GM21360 (cell line): Measurements from ENCODE around the gene TRPC4AP.

Experiments
- ATAC-seq: cut with Tn5 transposase; IDR thresholded peaks from one replicate; pipeline ENCODE4 v1.9.1; 2021; ENCODE audit warnings: mild to moderate bottlenecking, moderate library complexity; ENCODE audit not compliant: unreplicated experiment

TRPC4AP gene

GRCh38 chr20:35003211-35004031, 89.2 kb downstream of the TRPC4AP start:
- no peak for ATAC-seq

GRCh38 chr20:35002426-35003210, 90.0 kb downstream of the TRPC4AP start:
- no peak for ATAC-seq

GRCh38 chr20:35001596-35002362, 90.8 kb downstream of the TRPC4AP start:
- ATAC-seq, result no peak

- ATAC-seq, result no peak
Measured at GRCh38 chr20:35000922-35001595, 91.5 kb downstream of the TRPC4AP start.

- ATAC-seq, result no peak
Measured at GRCh38 chr20:35000311-35000921, 92.2 kb downstream of the TRPC4AP start.

GRCh38 chr20:34999782-35000181, 92.8 kb downstream of the TRPC4AP start:
- ATAC-seq, result no peak

GRCh38 chr20:34999021-34999451, 93.6 kb downstream of the TRPC4AP start:
- no peak for ATAC-seq

GRCh38 chr20:34998331-34998950, 94.2 kb downstream of the TRPC4AP start:
- ATAC-seq, result no peak

GRCh38 chr20:34997774-34998173, 94.8 kb downstream of the TRPC4AP start:
- ATAC-seq, result no peak

GRCh38 chr20:34997131-34997561, 95.5 kb downstream of the TRPC4AP start:
- ATAC-seq, result no peak

GRCh38 chr20:34996243-34997028, 96.2 kb downstream of the TRPC4AP start:
- ATAC-seq, result no peak

GRCh38 chr20:34995696-34996095, 96.9 kb downstream of the TRPC4AP start:
- ATAC-seq, result no peak

GRCh38 chr20:34995192-34995591, 97.4 kb downstream of the TRPC4AP start:
- no peak for ATAC-seq

GRCh38 chr20:34994509-34995131, 98.0 kb downstream of the TRPC4AP start:
- ATAC-seq, result no peak

GRCh38 chr20:34993941-34994508, 98.6 kb downstream of the TRPC4AP start:
- ATAC-seq, result no peak

- ATAC-seq, result no peak
Measured at GRCh38 chr20:34992751-34993417, 99.7 kb downstream of the TRPC4AP start.

- ATAC-seq, result no peak
Measured at GRCh38 chr20:34990661-34991214, 101.9 kb downstream of the TRPC4AP start.
